IMR-90 (cell line): ENCODE results near the gene S100A2. TPM values are rescaled to one million over a fixed set of nuclear protein-coding genes. Genes with fewer than 3 reads are reported as not detected.

Source experiments
- ATAC-seq: fragments of 200-7000 bp; cut with Tn5 transposase; 2 replicates; pipeline ENCODE4 v1.9.1; 2020; ENCODE audit warnings: low read depth, mild to moderate bottlenecking, moderate library complexity
- BruUV-seq: library from RNA; stranded (reverse); fragments of 400-500 nt; replicated peaks from 2 replicates; lab custom pipeline; 2021; lab: Mats Ljungman, UMichigan
- CTCF ChIA-PET: fragments of 300-600 bp; formaldehyde crosslinking; extraction: SDS; loops from one replicate; lab custom pipeline; 2021; ENCODE audit warnings: antibody characterized with exemption; lab: Yijun Ruan, JAX
- POLR2A ChIA-PET: fragments of 300-600 bp; sonication (Branson Sonifier 250); formaldehyde crosslinking; loops from one replicate; lab custom pipeline; 2022; ENCODE audit warnings: antibody characterized with exemption; ENCODE audit not compliant: unreplicated experiment; lab: Charles Lee
- DNase-seq: peaks from one replicate; pipeline ENCODE4 v3.0.0; 2013
- H2AFZ ChIP-seq: replicated peaks from 2 replicates; pipeline ENCODE3; 2013; ENCODE audit warnings: low read length, mild to moderate bottlenecking; ENCODE audit not compliant: poor library complexity
- H2AK5ac ChIP-seq: 2 replicates; pipeline ENCODE4 v1.6.1; 2013; ENCODE audit warnings: low read depth, low read length, inconsistent platforms
- H2AK9ac ChIP-seq: replicated peaks from 2 replicates; pipeline ENCODE3; 2013; ENCODE audit warnings: mild to moderate bottlenecking, low read depth, low read length, moderate library complexity; ENCODE audit not compliant: poor library complexity
- H2BK120ac ChIP-seq: 2 replicates; pipeline ENCODE4 v1.6.1; 2013; ENCODE audit warnings: low read depth, low read length, inconsistent platforms
- H2BK15ac ChIP-seq: 3 replicates; pipeline ENCODE4 v1.6.1; 2013; ENCODE audit warnings: low read depth, low read length, inconsistent platforms
- H2BK20ac ChIP-seq: 2 replicates; pipeline ENCODE4 v1.6.1; 2013; ENCODE audit warnings: low read depth, mild to moderate bottlenecking, inconsistent platforms, low read length, moderate library complexity
- H2BK5ac ChIP-seq: 2 replicates; pipeline ENCODE4 v1.6.1; 2013; ENCODE audit warnings: mild to moderate bottlenecking, low read depth, low read length, inconsistent platforms; ENCODE audit not compliant: poor library complexity, severe bottlenecking
- H3K14ac ChIP-seq: replicated peaks from 2 replicates; pipeline ENCODE4 v1.6.1; 2013; ENCODE audit warnings: low read depth, low read length, inconsistent platforms
- H3K18ac ChIP-seq: 2 replicates; pipeline ENCODE4 v1.6.1; 2013; ENCODE audit warnings: low read depth, low read length, control low read depth
- H3K23ac ChIP-seq: 2 replicates; pipeline ENCODE4 v1.6.1; 2013; ENCODE audit warnings: low read depth, low read length, inconsistent platforms
- H3K27ac ChIP-seq: 2 replicates; pipeline ENCODE4 v1.5.1; 2013; ENCODE audit warnings: mild to moderate bottlenecking, control low read depth, low read length; ENCODE audit not compliant: insufficient read depth
- H3K27me3 ChIP-seq: 2 replicates; pipeline ENCODE4 v1.6.1; 2013; ENCODE audit warnings: low read length; ENCODE audit not compliant: control insufficient read depth, insufficient read depth
- H3K36me3 ChIP-seq: 2 replicates; pipeline ENCODE4 v1.6.1; 2013; ENCODE audit warnings: low read length, mixed read lengths; ENCODE audit not compliant: control insufficient read depth, insufficient read depth
- H3K4ac ChIP-seq: 2 replicates; pipeline ENCODE4 v1.6.1; 2013; ENCODE audit warnings: low read depth, low read length, inconsistent platforms
- H3K4me1 ChIP-seq: 2 replicates; pipeline ENCODE4 v1.6.1; 2013; ENCODE audit warnings: low read length, mixed read lengths; ENCODE audit not compliant: control insufficient read depth, insufficient read depth
- H3K4me2 ChIP-seq: 2 replicates; pipeline ENCODE4 v1.6.1; 2013; ENCODE audit warnings: low read depth, mild to moderate bottlenecking, control low read depth, low read length, moderate library complexity
- H3K4me3 ChIP-seq: 2 replicates; pipeline ENCODE4 v1.5.1; 2013; ENCODE audit warnings: low read depth, mild to moderate bottlenecking, control low read depth, low read length, moderate library complexity; ENCODE audit not compliant: insufficient read depth
- H3K56ac ChIP-seq: 2 replicates; pipeline ENCODE4 v1.6.1; 2013; ENCODE audit warnings: low read length, inconsistent platforms; ENCODE audit not compliant: insufficient read depth; ENCODE audit errors: extremely low read depth
- H3K79me1 ChIP-seq, 2 experiments: 2 replicates each; pipeline ENCODE4 v1.6.1; 2013; ENCODE audit warnings: low read length in 2 of 2, inconsistent platforms in 1 of 2, low read depth in 1 of 2
- H3K9ac ChIP-seq: 2 replicates; pipeline ENCODE4 v1.6.1; 2013; ENCODE audit warnings: low read depth, low read length, control low read depth
- H3K9me1 ChIP-seq: 2 replicates; pipeline ENCODE4 v1.6.1; 2013; ENCODE audit warnings: low read length, inconsistent platforms; ENCODE audit not compliant: insufficient read depth
- H3K9me3 ChIP-seq: 2 replicates; pipeline ENCODE4 v1.6.1; 2013; ENCODE audit warnings: low read length; ENCODE audit not compliant: control insufficient read depth, insufficient read depth
- H4K20me1 ChIP-seq: 2 replicates; pipeline ENCODE4 v1.6.1; 2013; ENCODE audit warnings: low read length, inconsistent platforms; ENCODE audit not compliant: insufficient read depth
- H4K5ac ChIP-seq: 2 replicates; pipeline ENCODE4 v1.6.1; 2013; ENCODE audit warnings: mild to moderate bottlenecking, low read depth, low read length, control low read depth
- H4K8ac ChIP-seq, 2 experiments: 2 replicates each; pipeline ENCODE4 v1.6.1; 2013; ENCODE audit warnings: low read depth in 2 of 2, low read length in 2 of 2, control low read depth in 1 of 2, inconsistent platforms in 1 of 2
- H4K91ac ChIP-seq: 2 replicates; pipeline ENCODE4 v1.6.1; 2013; ENCODE audit warnings: low read depth, low read length, inconsistent platforms; ENCODE audit not compliant: insufficient read depth
- BHLHE40 ChIP-seq: fragments of 150-350 bp; IDR thresholded peaks from 2 replicates; pipeline ENCODE4 v1.6.1; 2016; ENCODE audit warnings: mild to moderate bottlenecking, low read depth, low read length
- CEBPB ChIP-seq: IDR thresholded peaks from 2 replicates; pipeline ENCODE4 v1.6.1; 2012; ENCODE audit warnings: low read depth, low read length, improper control_type of control experiment
- CHD1 ChIP-seq: IDR thresholded peaks from 2 replicates; pipeline ENCODE4 v1.6.1; 2012; ENCODE audit warnings: low read depth, low read length, improper control_type of control experiment
- CTCF ChIP-seq: conservative IDR thresholded peaks from 2 replicates; pipeline ENCODE4 v1.5.1; 2012; ENCODE audit warnings: mild to moderate bottlenecking, low read depth, low read length, improper control_type of control experiment
- ELK1 ChIP-seq: fragments of 150-350 bp; IDR thresholded peaks from 2 replicates; pipeline ENCODE4 v1.6.1; 2016; ENCODE audit warnings: low read depth, mild to moderate bottlenecking, low read length, moderate library complexity, borderline replicate concordance
- FOS ChIP-seq: fragments of 150-350 bp; IDR thresholded peaks from 2 replicates; pipeline ENCODE4 v1.6.1; 2016; ENCODE audit warnings: low read depth, low read length
- MAFK ChIP-seq: IDR thresholded peaks from 2 replicates; pipeline ENCODE4 v1.6.1; 2012; ENCODE audit warnings: low read depth, low read length, improper control_type of control experiment
- MAZ ChIP-seq: IDR thresholded peaks from 2 replicates; pipeline ENCODE4 v1.6.1; 2012; ENCODE audit warnings: low read depth, mild to moderate bottlenecking, low read length, improper control_type of control experiment, moderate library complexity, borderline replicate concordance
- POLR2A ChIP-seq: IDR thresholded peaks from 2 replicates; pipeline ENCODE4 v1.6.1; 2012; ENCODE audit warnings: mild to moderate bottlenecking, low read depth, low read length
- RAD21 ChIP-seq: IDR thresholded peaks from 2 replicates; pipeline ENCODE4 v1.6.1; 2012; ENCODE audit warnings: low read length, improper control_type of control experiment
- RCOR1 ChIP-seq: IDR thresholded peaks from 2 replicates; pipeline ENCODE4 v1.6.1; 2012; ENCODE audit warnings: mild to moderate bottlenecking, low read length, improper control_type of control experiment; ENCODE audit not compliant: insufficient replicate concordance
- RFX5 ChIP-seq: IDR thresholded peaks from 2 replicates; pipeline ENCODE4 v1.8.0; 2012; ENCODE audit warnings: low read depth, mild to moderate bottlenecking, low read length, moderate library complexity
- SMC3 ChIP-seq: fragments of 150-350 bp; IDR thresholded peaks from 2 replicates; pipeline ENCODE4 v1.6.1; 2016; ENCODE audit warnings: low read depth, mild to moderate bottlenecking, antibody characterized with exemption, low read length, moderate library complexity
- USF2 ChIP-seq: fragments of 150-350 bp; IDR thresholded peaks from 2 replicates; pipeline ENCODE4 v1.6.1; 2017; ENCODE audit warnings: mild to moderate bottlenecking, antibody characterized with exemption, low read length, low read depth
- WGBS, 2 experiments: methylation state at CpG; one replicate each; pipeline versions ENCODE4 v1.1.5 to v1.1.7; 2013; ENCODE audit warnings: missing lambda C conversion rate in 2 of 2; ENCODE audit not compliant: insufficient read length in 1 of 2; ENCODE audit errors: extremely low coverage in 2 of 2; 5-methylcytosine and 5-hydroxymethylcytosine counted together
- dilution Hi-C: fragments of 300-500 bp; cut with HindIII; formaldehyde crosslinking; loops from one replicate; pipeline ENCODE4 v1.14.3; 2018; ENCODE audit warnings: low sequenced_read_pairs; ENCODE audit not compliant: unreplicated experiment
- in situ Hi-C: fragments of 300-500 bp; cut with MboI; formaldehyde crosslinking; loops from 3 replicates; pipeline ENCODE4 v1.14.3; 2019; ENCODE audit warnings: low sequenced_read_pairs, inconsistent platforms, mixed read lengths
- intact Hi-C: fragments of 100-400 bp; cut with micrococcal nuclease; formaldehyde crosslinking; loops from 2 replicates; pipeline ENCODE4 v1.10.0; 2022
- polyA plus RNA-seq, 3 experiments: library from polyadenylated mRNA; depleted of rRNA; stranded (reverse); fragments of >200 nt; gene quantifications; 2 replicates each; pipeline ENCODE4 v1.2.3, GENCODE V29; 2012; ENCODE audit warnings: low replicate concordance in 1 of 3
- total RNA-seq: library from RNA; depleted of rRNA; stranded (reverse); fragments of >200 nt; gene quantifications from 2 replicates; pipeline ENCODE4 v1.2.3, GENCODE V29; 2012

S100A2 gene
- total and polyA plus RNA-seq, 2 of the 4 experiments (the other 2 are of a cell fraction): 3.6 to 7.9 TPM

- Histone ChIP-seq H2BK20ac (peak overlapping the region; percentile 30; the same call in 1 of the 2 replicates), H3K36me3 (no peaks in the 10 kb centered on the region), H4K91ac (no peak overlapping the region), H2AFZ (peak overlapping the region; percentile 49), H2BK5ac (no peak overlapping the region), H2BK120ac (peak overlapping the region; percentile 40), H3K18ac (no peak overlapping the region), H4K8ac (peak overlapping the region in 1 of 2 experiments; percentile 7; a peak in 1 of 4 replicates), H3K9ac (no peak overlapping the region), H3K4me1 (peaks cover 33% of the 10 kb centered on the region), H4K20me1 (no peaks in the 10 kb centered on the region), H3K56ac (no peak overlapping the region), H2BK15ac (0 out of 3 replicates have a peak overlapping the region, but pooled peaks have one; percentile 7), H3K9me1 (peaks cover 47% of the 10 kb centered on the region), H2AK9ac (peak overlapping the region; percentile 62), H3K9me3 (no peaks in the 10 kb centered on the region), H3K27me3 (no peaks in the 10 kb centered on the region), H3K4me3 (no peak overlapping the region), H3K27ac (no peak overlapping the region), H4K5ac (no peak overlapping the region), H2AK5ac (peak overlapping the region; percentile 38; the same call in 1 of the 2 replicates), H3K4me2 (no peak overlapping the region), H3K4ac (peak overlapping the region; percentile 33), H3K14ac (0 out of 2 replicates have a peak overlapping the region, but pooled peaks have one; percentile 15), H3K79me1 (peaks cover 0 to 35% of the 10 kb centered on the region in 2 experiments; a peak in 3 of 4 replicates), H3K23ac (no peak overlapping the region)
- WGBS, 2 experiments: 67% methylated on average over 1 of the region's 13 CpGs; no CpG with 5 or more reads in 1 of the 2 experiments
- dilution Hi-C loops: no loop called here
- intact Hi-C loops: no loop called here
- ATAC-seq (no peak), DNase-seq (no peak)
- BruUV-seq: no TSS peak
- ChIA-PET CTCF (no interaction called here), POLR2A (interaction anchor here (0.5 kb wide), 1 partner anchor 217 kb away, joined by 8 read pairs; no protein-coding TSS in a partner anchor)
- in situ Hi-C loops: loop anchor here (25.0 kb wide), 1 partner anchor 419 kb away; the partner anchor contains the start of genes CREB3L4, CRTC2 and SLC39A1
- TF ChIP-seq CTCF: no peak
- TF ChIP-seq CEBPB: no peak
- no peak for TF ChIP-seq USF2
- TF ChIP-seq BHLHE40: no peak
- no peak for TF ChIP-seq CHD1
- TF ChIP-seq RFX5: no peak
- no peak for TF ChIP-seq MAZ
- no peak for TF ChIP-seq RCOR1
- no peak for TF ChIP-seq MAFK
- TF ChIP-seq RAD21: no peak
- TF ChIP-seq SMC3: no peak
- no peak for TF ChIP-seq POLR2A
- no peak for TF ChIP-seq ELK1
- no peak for TF ChIP-seq FOS
These were observed 22.5 kb downstream of the S100A2 start for GRCh38 chr1:153542956-153543711.
